Endothelial cell of hepatic sinusoid (primary cell): ENCODE measurements around the gene YIPF2.

ENCODE experiments used
- in situ Hi-C: cut with HindIII; loops from 2 replicates; pipeline ENCODE4 v1.10.0; 2017; ENCODE audit warnings: low sequenced_read_pairs

YIPF2 gene

GRCh38 chr19:10913716-10914340, 14.6 kb downstream of the YIPF2 start:
- in situ Hi-C loops = loop anchor here (5.0 to 10.0 kb wide), 2 partner anchors 37 to 111 kb away; no protein-coding TSS in a partner anchor

GRCh38 chr19:10912619-10913018, 15.8 kb downstream of the YIPF2 start:
- in situ Hi-C loops = loop anchor here (5.0 to 10.0 kb wide), 2 partner anchors 35 to 112 kb away; no protein-coding TSS in a partner anchor

DNA sequence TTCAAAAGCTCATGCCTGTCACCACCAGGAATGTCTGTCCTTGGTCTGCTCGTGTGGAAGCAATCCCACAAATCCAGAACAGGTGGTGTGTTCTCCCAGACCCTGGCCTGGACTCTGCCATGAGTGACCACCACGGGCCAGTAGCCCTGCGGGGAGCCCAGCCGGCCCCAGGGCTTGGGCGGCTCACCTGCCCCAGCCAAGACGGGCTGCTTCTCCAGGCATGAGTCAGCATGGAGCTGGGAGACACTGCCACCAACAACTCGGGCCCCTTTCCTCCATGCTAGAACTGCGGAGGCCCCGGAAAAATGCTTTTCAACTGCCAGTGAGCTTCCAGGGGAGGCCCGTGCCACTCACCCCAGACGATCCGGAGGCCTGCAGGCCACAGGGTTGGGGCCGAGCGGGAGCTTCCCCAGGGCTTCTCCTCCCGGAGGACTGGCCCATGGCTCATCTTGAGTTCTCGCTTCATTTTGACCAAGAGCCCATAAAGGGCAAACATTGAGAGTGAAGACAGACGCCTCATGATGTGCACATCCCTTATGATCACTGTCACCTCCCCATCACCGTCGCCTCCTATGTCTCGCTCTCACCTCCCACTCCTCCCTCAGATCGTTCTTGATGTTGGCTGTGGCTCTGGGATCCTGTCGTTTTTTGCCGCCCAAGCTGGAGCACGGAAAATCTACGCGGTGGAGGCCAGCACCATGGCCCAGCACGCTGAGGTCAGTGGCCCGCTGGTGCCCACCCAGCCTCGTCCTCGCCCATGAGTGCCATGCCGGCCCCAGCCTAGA, 16.7 kb downstream of the YIPF2 start:
- in situ Hi-C loops = loop anchor here (5.0 to 10.0 kb wide), 2 partner anchors 34 to 113 kb away; no protein-coding TSS in a partner anchor

DNA sequence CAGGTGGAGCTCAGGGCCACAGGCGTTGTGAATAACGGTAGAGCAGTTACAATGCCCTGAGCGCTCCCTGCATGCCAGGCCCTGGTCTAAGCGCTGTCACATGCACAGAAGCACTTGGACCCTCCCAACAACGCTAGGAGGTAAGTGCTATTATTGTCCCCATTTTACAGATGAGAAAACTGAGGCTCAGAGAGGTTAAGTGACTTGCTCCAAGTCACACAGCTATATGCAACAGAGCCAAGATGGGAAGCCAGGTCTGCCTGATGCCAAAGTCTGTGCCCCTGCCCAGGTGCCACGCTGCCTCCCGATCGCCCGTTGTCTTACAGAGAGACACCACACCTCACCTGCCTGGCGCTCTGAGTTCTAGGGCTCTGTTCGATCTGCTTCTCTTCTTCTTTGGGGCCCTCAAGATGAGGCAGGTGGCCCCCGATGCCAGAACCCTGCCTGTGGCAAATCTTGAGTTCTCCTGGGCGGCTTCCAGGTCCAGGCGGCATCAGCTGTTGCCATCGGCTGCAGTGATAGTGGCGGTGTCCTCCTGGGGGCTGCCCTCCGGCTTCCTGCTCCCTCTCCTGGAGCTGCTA, 20.0 kb downstream of the YIPF2 start:
- in situ Hi-C loops = no loop called here

- in situ Hi-C loops = no loop called here
These were observed 20.5 kb downstream of the YIPF2 start for GRCh38 chr19:10907925-10908324.

DNA sequence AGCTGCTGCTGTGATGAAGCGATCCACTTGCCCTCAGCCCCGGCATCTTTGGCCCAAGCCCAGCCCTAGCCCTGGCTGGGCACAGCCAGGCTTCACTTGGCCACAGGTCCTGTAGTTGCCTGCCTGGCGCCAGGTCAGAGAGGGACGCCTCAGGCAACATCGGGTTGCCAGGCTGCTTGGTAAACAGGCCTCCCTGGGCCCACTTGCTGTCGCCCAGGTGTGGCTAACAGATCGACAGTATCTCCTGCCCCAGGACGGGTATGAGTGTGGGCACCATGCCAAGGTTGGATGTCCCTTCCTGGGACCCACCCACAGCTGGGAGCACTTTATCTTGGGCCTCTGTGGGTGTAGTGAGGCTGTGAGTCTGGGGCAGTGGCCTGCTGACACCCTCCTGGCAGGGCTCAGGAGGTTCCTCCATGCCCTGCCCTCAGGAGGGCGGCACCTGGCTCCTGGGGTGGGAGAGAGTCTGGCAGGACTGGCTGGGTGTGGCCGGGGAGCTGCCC, 29.2 kb downstream of the YIPF2 start:
- in situ Hi-C loops = no loop called here

DNA sequence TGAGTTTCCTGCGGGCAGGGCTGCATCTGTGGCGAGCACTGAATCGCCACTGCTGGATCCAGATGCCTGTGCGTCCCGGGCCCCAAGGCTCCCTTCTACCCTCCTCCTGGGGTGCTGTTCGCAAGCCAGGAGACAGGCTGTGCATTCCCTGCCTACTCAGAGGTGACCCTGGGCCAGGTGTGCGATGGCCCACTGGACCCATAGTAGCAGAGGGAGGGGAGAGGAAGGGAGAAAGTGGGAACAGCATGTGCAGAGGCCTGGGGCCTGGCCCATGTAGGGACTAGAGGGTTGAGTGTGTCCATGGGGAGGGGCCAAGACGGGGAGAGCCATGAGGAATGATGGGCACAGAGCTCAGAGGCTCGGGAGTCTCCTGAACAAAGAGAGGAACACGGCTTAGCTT, 29.8 kb downstream of the YIPF2 start:
- in situ Hi-C loops = no loop called here

DNA sequence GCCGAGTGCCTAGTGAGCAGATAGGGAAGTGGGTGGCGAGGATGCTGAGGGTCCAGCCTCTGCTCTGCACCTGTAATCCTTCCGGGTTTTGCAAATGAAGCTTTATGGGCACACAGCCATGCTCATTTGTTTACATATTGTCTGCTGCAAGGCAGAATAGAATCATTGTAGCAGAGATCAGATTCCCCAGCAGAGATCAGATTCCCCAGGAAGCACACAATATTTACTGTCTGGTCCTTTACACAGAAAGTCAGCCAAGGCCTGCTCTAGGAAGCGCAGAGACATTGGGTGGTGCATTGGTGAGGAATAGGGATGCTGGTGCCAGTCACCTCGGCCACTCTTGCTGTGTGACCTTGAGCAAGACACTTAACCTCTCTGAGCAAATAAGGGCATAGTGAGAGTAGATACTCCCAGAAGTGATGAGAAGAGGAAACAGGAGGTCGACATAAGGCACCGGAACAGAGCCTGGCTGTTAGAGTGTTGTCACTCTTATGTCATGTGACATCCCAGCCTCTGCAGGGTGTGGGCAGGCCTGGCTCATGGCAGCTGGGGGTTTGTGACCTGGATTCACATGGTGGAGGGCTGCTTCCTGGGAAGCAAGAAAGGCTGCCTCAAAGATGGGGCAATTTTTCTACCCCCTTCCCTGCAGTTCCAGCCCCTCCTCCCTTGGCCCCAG, 31.4 kb downstream of the YIPF2 start:
- in situ Hi-C loops = no loop called here

GRCh38 chr19:10895920-10896319, 32.5 kb downstream of the YIPF2 start:
- in situ Hi-C loops = no loop called here

DNA sequence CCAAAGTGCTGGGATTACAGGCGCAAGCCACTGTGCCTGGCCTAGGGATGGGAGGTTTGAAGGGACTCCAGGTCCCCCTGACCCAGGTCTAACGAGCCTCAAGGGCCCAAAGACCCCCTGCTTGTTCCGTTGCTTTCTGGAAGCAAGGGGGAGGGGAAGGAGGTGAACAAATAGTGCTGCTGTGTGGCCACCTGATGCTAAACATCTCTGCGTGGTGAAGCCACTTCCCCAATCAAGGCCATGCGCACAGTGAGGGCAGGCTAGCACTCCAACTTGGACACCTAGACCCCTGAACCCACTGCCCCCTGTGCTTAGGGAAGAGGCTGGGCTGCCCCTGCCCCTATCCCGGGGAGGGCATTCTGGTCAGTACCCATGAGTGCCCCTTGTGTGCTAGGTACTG, 33.1 kb downstream of the YIPF2 start:
- in situ Hi-C loops = no loop called here

GRCh38 chr19:10894911-10895213, 33.6 kb downstream of the YIPF2 start:
- in situ Hi-C loops = no loop called here

GRCh38 chr19:10892256-10892655, 36.2 kb downstream of the YIPF2 start:
- in situ Hi-C loops = no loop called here

DNA sequence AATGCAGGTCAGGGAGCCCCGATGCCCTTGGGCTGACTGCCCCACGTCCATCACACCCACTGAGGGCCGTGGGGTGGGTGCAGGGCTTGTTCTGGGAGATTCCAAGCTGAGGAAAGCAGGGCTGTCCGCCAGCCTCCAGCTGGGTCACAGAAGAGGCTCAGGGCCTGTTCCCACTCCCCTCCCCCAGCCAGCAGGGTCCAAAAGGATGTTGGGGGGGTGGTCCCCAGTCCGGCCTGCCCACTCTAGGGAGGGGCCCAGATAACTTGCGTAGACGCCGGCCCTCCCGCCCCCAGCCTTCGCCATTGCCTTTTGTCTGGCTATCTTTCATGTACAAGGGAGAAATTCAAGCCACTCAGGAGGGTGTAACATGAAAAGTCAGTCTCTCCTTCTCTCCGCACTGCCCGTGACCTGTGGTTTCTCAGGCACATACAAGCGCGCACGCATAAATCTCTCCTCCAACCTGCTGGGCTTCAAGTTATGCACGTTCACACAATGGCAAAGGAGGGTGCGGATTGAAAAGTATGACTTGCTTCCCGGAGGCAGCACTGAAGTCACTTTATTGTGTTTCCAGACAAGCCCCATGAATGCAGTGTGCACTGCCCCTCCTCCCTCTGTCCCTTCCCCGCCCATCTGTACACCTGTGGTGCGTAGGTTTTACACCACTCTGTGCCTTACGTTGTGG, 36.9 kb downstream of the YIPF2 start:
- in situ Hi-C loops = no loop called here

- in situ Hi-C loops = no loop called here
These were observed 38.6 kb downstream of the YIPF2 start for GRCh38 chr19:10889880-10890279.

GRCh38 chr19:10888421-10888866, 40.0 kb downstream of the YIPF2 start:
- in situ Hi-C loops = no loop called here

- in situ Hi-C loops = no loop called here
These were observed 40.6 kb downstream of the YIPF2 start for GRCh38 chr19:10887616-10888367.

DNA sequence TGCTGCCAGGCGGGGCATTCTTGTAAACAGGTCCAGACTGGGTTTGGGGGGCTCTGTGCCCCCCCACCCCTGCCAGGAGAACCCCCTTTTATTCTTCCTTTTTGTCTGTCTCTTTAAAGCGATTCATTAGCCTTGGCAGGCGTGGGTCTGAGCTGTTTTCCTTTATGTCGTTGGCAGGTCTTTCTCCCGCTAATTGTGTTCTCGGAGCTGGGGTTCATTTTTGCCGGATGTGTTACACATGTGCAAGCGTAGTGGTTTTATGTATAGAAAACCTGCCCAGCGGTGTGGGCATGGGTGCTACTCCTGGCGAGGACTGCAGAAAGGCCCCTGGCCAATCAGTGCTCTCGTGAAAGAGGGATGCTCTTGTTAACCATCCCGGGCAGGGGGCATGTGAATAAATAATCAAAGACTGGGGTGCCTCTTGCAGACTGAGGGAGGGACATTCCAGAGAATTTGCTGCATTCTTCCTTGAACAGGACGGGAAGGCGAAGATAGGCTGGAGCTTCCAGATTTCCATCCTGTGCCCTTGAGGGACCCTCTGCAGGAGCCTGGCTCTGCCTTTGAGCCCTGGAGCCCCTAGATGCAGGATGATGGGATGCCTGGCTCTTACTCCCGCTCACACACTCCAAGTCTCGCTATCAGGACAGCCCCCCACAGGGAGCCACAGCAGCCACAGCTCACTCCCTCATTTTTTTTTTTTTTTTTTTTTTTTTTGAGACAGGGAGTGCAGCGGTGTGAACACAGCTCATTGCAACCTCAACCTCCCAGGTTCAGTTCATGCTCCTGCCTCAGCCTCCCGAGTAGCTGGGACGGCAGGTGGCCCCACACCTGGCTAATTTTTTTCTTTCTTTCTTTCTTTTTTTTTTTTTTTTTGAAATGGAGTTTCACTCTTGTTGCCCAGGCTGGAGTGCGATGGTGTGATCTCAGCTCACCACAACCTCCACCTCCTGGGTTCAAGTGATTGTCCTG, 43.0 kb downstream of the YIPF2 start:
- in situ Hi-C loops = no loop called here

DNA sequence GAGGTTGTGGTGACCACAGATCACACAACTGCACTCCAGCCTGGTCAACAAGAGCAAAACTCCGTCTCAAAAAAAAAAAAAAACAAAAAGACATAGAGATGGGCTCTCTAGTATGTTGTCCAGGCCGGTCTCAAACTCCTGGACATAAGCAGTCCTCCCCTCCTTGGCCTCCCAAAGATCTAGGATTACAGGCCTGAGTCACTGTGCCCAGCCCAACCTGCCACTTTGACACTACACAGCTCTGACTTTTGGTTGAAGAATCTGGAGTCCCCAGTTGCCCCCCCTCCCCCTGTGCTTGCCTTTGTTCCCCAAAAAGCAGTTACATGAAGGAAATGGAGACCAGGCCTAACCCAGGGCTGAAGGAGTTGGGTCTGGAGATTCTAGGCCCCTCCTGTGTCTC, 44.2 kb downstream of the YIPF2 start:
- in situ Hi-C loops = no loop called here

- in situ Hi-C loops = no loop called here
These were observed 46.4 kb downstream of the YIPF2 start for GRCh38 chr19:10882108-10882457.
